Stimulated activated naive CD8-positive, alpha-beta T cell treated with anti-CD3 and anti-CD28 coated beads, Interleukin-15, Interleukin-2, amounts not matched to agents 100 ng/mL and 50 ng/mL, for 24 hours (primary cell): ENCODE results near the gene RHOBTB3.

Experiments used
- H3K27ac Mint-ChIP-seq: one replicate; pipeline ENCODE4 v1.8.0; 2021; ENCODE audit warnings: mild to moderate bottlenecking, mixed read lengths
- H3K27me3 Mint-ChIP-seq: one replicate; pipeline ENCODE4 v1.8.0; 2021; ENCODE audit warnings: mixed read lengths
- H3K36me3 Mint-ChIP-seq: one replicate; pipeline ENCODE4 v1.8.0; 2021; ENCODE audit warnings: low read depth, mixed read lengths
- H3K4me1 Mint-ChIP-seq: one replicate; pipeline ENCODE4 v1.8.0; 2021; ENCODE audit warnings: low read depth, mixed read lengths
- H3K4me3 Mint-ChIP-seq: one replicate; pipeline ENCODE4 v1.8.0; 2021; ENCODE audit warnings: mild to moderate bottlenecking, mixed read lengths
- H3K9me3 Mint-ChIP-seq: one replicate; pipeline ENCODE4 v1.8.0; 2021; ENCODE audit warnings: mixed read lengths

The RHOBTB3 gene

GRCh38 chr5:95784514-95785302 is 53.6 kb downstream of the RHOBTB3 start:
- H3K27me3 Mint-ChIP-seq, result no peaks in the 10 kb centered on the region
- no peak overlapping the region for H3K27ac Mint-ChIP-seq
- H3K4me1 Mint-ChIP-seq, result peaks cover 16% of the 10 kb centered on the region
- H3K4me3 Mint-ChIP-seq, result no peak overlapping the region
- H3K36me3 Mint-ChIP-seq, result no peaks in the 10 kb centered on the region
- no peaks in the 10 kb centered on the region for H3K9me3 Mint-ChIP-seq

- H3K36me3 Mint-ChIP-seq, result no peaks in the 10 kb centered on the region
- no peak overlapping the region for H3K27ac Mint-ChIP-seq
- no peak overlapping the region for H3K4me3 Mint-ChIP-seq
These were observed 55.8 kb downstream of the RHOBTB3 start for GRCh38 chr5:95786821-95787418.

DNA sequence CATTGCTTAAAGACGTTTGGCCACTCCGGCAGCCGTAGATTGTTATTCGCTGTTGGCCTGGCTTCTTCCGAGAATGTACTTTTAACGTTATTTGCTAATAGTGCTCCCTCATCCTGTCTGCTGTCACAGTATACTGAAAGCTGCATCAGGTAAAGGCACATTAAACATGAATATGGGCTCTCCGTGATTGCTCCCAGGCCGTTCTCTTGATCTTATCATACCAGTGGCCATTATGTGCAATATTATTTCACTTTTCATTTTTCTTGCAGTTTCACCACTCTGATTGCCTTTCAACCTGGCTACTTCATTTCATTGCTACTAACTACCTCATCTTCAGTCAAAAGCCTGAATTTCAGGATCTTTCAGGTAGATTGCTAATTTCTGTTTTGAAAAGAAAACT is 57.4 kb downstream of the RHOBTB3 start:
- Mint-ChIP-seq H3K9me3 (no peaks in the 10 kb centered on the region), H3K27me3 (no peaks in the 10 kb centered on the region), H3K27ac (no peak overlapping the region), H3K4me3 (no peak overlapping the region), H3K36me3 (no peaks in the 10 kb centered on the region), H3K4me1 (peaks cover 11% of the 10 kb centered on the region)

More at GRCh38 chr5:95786821-95787418, 55.8 kb downstream of the RHOBTB3 start:
- Mint-ChIP-seq H3K4me1 (peaks cover 10% of the 10 kb centered on the region), H3K9me3 (no peaks in the 10 kb centered on the region), H3K27me3 (no peaks in the 10 kb centered on the region)

DNA sequence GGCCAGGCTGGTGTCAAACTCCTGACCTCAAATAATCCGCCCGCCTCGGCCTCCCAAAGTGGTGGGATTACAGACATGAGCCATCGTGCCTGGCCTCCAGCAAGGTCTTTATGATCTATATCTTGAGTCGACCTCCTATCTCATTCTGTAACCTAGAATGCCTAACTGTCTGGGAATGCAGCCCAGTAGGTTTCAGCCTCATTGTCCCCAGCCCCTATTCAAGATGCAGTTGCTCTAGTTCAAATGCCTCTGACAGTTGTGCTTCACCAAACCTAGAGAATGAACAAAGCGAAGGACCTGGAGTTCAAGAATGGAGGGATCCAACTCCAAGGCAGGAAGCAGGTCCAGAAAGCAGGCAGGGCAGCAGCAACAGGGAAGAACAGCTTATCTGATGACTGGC is 60.6 kb downstream of the RHOBTB3 start:
- Mint-ChIP-seq H3K36me3 (no peaks in the 10 kb centered on the region), H3K4me3 (no peak overlapping the region), H3K9me3 (no peaks in the 10 kb centered on the region), H3K4me1 (peaks cover 7% of the 10 kb centered on the region), H3K27ac (no peak overlapping the region), H3K27me3 (no peaks in the 10 kb centered on the region)

DNA sequence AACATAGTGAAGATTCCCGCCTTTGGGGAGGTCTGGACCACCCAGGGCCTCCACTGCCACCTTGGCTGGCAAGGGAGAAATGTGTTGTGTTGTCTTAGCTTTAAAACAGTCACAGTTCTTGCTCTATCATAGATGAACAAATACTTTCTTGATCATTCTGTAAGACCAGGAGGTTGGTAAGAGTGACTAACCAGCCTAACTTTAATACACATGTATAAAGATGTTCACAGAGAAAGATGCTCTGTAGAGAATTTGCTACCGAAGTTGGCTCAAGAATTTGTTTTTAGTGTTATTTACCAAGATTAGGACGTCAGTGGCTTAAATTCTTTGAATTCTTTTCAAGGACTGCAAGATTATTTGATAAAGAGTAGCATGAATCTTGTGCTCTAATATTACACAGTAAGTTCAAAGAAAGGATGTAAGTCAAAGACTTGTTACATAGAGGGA is 63.0 kb downstream of the RHOBTB3 start:
- Mint-ChIP-seq H3K9me3 (no peaks in the 10 kb centered on the region), H3K36me3 (no peaks in the 10 kb centered on the region), H3K27ac (no peak overlapping the region), H3K4me1 (peaks cover 7% of the 10 kb centered on the region), H3K27me3 (no peaks in the 10 kb centered on the region), H3K4me3 (no peak overlapping the region)

DNA sequence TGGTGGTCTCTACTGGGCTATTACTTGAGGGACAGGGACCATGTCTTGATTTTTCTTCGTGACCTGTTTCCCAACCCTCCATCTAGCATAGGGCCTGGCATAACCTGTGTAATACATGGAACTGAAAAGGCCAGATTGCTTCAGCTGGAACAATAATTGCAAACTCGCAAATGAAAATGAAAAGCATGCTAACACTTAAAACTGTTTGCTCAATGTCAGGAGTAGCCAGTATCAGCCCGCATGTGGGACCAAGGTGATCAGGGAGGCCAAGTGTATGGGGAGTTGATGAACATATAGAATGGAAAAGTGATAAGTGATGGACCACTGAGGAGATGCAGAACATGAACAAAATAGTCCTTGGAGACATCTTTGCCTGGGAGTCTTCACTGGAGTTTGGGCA is 66.2 kb downstream of the RHOBTB3 start:
- H3K4me3 Mint-ChIP-seq, result no peak overlapping the region
- no peaks in the 10 kb centered on the region for H3K9me3 Mint-ChIP-seq
- H3K27ac Mint-ChIP-seq, result no peak overlapping the region
- no peaks in the 10 kb centered on the region for H3K36me3 Mint-ChIP-seq
- H3K27me3 Mint-ChIP-seq, result no peaks in the 10 kb centered on the region
- peaks cover 7% of the 10 kb centered on the region for H3K4me1 Mint-ChIP-seq

DNA sequence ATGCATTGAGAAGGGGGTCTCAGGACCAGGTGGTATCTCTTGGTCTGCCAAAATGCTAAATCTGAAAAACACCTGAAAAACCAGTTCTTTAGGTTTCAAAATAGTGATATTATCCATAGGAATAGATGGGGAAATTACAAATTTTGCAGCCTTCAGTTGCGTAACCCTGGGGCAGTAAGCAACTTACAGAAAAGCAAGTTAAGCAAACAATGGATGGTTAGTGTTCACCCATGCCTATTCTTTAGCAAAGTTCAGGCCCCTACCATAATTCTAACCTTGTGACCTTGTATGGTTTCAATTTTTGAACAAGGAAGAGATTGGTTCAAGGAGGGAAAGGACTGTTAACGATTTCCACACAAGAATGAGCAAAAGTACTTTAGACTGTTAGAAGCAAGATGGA is 66.9 kb downstream of the RHOBTB3 start:
- Mint-ChIP-seq H3K9me3 (no peaks in the 10 kb centered on the region), H3K36me3 (no peaks in the 10 kb centered on the region), H3K27ac (no peak overlapping the region), H3K4me1 (peaks cover 7% of the 10 kb centered on the region), H3K27me3 (no peaks in the 10 kb centered on the region), H3K4me3 (no peak overlapping the region)

DNA sequence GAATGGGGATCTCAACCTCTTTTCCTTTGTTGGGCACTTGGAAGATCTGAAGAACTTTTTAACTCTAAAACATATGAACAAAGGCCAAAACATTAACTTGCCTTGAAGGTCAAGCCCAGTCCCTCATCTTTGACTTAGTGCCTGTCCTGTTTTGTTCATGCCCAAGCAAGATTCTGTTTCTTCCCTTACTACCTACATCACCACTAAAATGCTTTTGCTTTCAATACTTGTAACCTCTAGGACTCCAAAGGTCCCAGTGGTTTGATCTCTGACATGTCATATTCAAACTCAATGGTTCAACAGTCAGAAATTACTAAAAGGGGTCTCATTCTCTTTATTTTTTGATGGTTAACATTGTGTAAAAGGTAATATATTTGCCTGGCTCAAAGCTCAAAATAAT is 67.4 kb downstream of the RHOBTB3 start:
- H3K9me3 Mint-ChIP-seq, result no peaks in the 10 kb centered on the region
- H3K27me3 Mint-ChIP-seq, result no peaks in the 10 kb centered on the region
- H3K4me3 Mint-ChIP-seq, result no peak overlapping the region
- no peak overlapping the region for H3K27ac Mint-ChIP-seq
- no peaks in the 10 kb centered on the region for H3K36me3 Mint-ChIP-seq
- peaks cover 5% of the 10 kb centered on the region for H3K4me1 Mint-ChIP-seq

DNA sequence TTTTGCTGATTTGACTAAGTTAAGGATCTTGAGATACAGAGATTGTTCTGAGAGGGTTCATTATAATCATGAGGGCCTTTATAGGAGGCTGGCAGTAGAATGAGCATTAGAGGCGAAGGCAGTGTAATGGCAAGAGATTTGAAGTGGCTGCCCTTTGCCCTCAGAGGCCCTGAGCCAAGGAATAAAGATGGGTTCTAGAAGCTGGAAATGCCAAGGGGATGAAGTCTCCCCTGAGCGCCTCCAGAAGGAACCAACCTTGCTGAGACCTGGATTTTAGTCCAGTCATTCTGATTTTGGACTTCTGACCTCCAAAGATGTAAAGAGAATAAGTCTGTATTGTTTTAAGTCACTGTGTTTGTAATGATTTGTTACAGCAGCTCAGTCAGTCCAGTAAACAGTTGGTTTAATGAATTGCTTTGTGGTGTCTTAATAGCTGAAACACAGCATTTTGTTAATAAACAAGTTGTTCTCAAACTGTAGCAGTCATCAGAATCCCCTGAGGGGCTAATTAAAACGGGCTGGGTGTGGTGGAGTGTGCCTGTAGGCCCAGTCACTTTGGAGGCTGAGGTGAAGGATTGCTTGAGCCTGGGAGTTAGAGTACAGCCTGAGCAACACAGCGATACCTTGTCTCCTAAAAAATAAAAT is 68.2 kb downstream of the RHOBTB3 start:
- H3K9me3 Mint-ChIP-seq, result no peaks in the 10 kb centered on the region
- H3K36me3 Mint-ChIP-seq, result no peaks in the 10 kb centered on the region
- no peaks in the 10 kb centered on the region for H3K27me3 Mint-ChIP-seq
- H3K27ac Mint-ChIP-seq, result no peak overlapping the region
- H3K4me1 Mint-ChIP-seq, result no peaks in the 10 kb centered on the region
- H3K4me3 Mint-ChIP-seq, result no peak overlapping the region

DNA sequence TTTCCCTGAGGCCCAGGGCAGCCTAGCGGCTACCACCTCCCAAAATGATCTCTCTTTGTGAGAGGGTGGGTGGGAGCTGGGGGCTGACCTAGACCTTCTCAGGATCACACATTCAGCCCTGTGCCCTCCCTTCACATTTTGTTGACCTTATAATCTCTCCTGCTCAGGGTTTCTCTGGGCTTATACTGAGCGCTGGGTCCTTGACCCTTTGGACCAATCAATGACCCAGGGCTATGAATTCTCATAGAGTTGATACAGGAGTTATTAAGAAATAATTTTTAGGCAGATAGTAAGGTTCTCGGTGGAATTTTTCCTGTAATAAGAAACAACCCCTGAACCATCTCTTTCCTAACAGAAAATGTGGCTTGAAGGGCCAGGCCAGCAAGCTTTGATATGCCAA is 69.4 kb downstream of the RHOBTB3 start:
- Mint-ChIP-seq H3K9me3 (no peaks in the 10 kb centered on the region), H3K4me3 (no peak overlapping the region), H3K27ac (no peak overlapping the region), H3K36me3 (no peaks in the 10 kb centered on the region), H3K4me1 (no peaks in the 10 kb centered on the region), H3K27me3 (no peaks in the 10 kb centered on the region)

DNA sequence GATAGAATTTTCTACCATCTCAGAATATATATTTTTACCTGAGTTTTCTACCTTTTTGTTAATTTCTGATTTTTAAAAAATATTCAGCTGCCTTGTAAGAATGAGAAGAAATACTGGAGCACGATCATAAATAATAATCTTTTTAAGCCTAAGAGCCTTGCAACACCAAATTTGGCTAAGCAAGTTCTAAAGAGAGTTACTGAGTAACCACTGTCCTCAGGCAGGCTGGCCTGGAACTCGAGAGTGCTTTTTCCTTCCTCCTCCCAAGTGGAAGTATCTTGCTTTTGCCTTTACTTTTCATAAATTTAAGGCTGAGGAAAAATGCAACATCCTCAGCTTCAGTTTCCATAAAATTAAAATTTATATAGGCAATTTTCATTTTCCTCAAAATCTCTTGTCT is 70.4 kb downstream of the RHOBTB3 start:
- H3K27ac Mint-ChIP-seq, result no peak overlapping the region
- H3K36me3 Mint-ChIP-seq, result no peaks in the 10 kb centered on the region
- H3K9me3 Mint-ChIP-seq, result no peaks in the 10 kb centered on the region
- H3K4me3 Mint-ChIP-seq, result no peak overlapping the region
- H3K27me3 Mint-ChIP-seq, result no peaks in the 10 kb centered on the region
- H3K4me1 Mint-ChIP-seq, result no peaks in the 10 kb centered on the region

- Mint-ChIP-seq H3K4me3 (no peak overlapping the region), H3K36me3 (no peaks in the 10 kb centered on the region), H3K4me1 (no peaks in the 10 kb centered on the region), H3K27me3 (no peaks in the 10 kb centered on the region), H3K27ac (no peak overlapping the region), H3K9me3 (no peaks in the 10 kb centered on the region)
These were observed 70.8 kb downstream of the RHOBTB3 start for GRCh38 chr5:95801961-95802360.

- no peak overlapping the region for H3K27ac Mint-ChIP-seq
- H3K36me3 Mint-ChIP-seq, result no peaks in the 10 kb centered on the region
- H3K9me3 Mint-ChIP-seq, result no peaks in the 10 kb centered on the region
- H3K4me1 Mint-ChIP-seq, result peaks cover 6% of the 10 kb centered on the region
- no peaks in the 10 kb centered on the region for H3K27me3 Mint-ChIP-seq
- H3K4me3 Mint-ChIP-seq, result no peak overlapping the region
These were observed 72.4 kb downstream of the RHOBTB3 start for GRCh38 chr5:95803271-95804148.

DNA sequence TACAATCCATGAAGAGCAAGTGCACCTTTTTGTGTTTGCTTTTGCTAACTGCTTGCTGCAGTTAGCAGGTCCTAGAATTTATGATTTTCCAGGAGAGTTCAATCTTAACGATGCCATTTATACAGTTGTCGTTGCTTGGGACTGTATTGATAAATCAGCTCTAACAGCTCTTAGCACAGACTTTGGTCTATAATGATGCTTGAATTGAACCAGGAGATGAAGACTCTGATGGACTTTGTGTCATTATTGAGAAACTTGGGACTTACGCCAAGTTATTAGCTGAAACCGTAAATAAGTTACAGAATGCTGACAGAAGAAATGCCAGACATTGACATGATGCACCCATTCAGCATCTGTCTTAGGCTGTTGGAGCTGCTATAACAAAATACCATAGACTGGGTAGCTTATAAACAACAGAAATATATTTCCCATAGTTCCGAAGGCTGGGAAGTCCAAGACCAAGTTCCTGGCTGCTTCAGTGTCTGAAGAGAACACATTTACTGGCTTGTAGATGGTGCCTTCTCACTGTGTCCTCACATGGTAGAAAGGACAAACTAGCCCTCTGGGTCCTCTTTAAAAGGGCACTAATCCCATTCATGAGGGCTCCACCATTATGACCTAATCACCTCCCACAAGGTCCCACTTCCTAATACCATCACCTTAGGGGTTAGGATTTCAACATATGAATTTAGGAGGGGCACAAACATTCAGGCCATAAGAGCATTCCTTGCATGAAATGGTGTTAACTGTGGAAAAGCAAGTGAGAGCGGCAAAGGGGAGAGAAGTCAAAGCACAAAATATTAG is 73.8 kb downstream of the RHOBTB3 start:
- Mint-ChIP-seq H3K36me3 (no peaks in the 10 kb centered on the region), H3K4me3 (no peak overlapping the region), H3K4me1 (peaks cover 21% of the 10 kb centered on the region), H3K27me3 (no peaks in the 10 kb centered on the region), H3K27ac (no peak overlapping the region), H3K9me3 (no peaks in the 10 kb centered on the region)
